Limb (tissue), 2 donors: ENCODE measurements around the gene CHFR.
"Not testable (repeated sequence)": the region's sequence is repeated elsewhere in the genome, so short reads cannot be mapped to it uniquely, and the experiment has no call there.

ENCODE experiments used
- DNase-seq, 2 donors: peaks; one replicate each; pipeline ENCODE4 v3.0.0-alpha.2; 2016; ENCODE audit errors: extremely low spot score in 2 of 2

Gene CHFR

GRCh38 chr12:132812631-132813305, 74.6 kb downstream of the CHFR start:
- DNase-seq: no peak

DNA sequence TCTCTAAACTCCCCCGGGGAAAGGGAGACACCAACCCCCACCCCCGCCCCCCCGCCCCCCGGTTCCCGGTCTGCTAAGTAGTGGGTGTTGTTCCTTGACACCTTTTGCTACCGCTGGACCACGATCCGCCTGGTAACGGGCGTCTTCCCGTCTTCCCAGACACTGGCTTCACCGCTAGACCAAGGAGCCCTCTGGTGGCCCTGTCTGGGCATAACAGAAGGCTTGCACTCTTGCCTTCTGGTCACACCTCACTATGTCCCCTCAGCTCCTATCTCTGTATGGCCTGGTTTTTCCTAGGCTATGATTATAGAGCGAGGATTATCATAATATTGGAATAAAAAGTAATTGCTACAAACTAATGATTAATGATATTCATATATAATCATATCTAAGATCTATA, 78.0 kb downstream of the CHFR start:
- not testable (repeated sequence) for DNase-seq

DNA sequence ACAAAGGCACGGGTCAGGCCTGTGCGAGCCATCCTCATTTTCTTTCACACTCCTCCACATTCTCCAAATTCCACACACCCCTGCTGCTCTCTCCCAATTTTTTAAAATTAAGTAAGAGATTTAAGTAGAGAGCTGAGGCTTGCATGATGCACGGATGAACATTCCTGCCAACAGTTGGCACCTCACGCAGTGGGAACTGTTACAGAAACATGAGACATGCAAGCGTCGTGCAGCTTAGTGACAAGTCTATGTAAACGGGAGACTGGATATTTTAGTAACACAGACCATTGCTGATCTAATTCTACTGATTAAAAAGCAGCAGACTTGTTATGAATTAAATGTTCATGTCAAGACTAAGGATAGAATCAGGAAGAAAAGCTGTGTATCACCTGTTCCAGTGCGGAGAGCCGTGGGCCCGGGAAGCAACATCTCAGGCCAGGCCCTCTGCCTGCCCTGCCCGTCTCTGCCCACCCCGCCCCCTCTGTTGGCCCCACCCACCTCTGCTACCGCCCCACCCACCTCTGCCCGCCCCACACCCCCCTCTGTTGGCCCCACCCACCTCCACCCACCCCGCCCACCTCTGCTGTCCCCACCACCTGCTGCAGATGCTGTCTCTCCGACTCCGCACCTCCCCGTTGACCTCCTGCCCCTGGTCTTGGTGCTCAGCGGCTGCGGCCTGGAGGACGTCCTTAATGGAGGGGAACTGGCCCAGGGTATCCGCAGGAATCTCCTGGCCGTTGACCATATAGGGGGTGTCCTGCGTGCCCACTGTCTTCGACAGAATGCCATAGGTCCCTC, 79.9 kb downstream of the CHFR start:
- no peak for DNase-seq

GRCh38 chr12:132806857-132807256, 80.5 kb downstream of the CHFR start:
- no peak for DNase-seq

- DNase-seq: no peak
These were observed 83.0 kb downstream of the CHFR start for GRCh38 chr12:132804426-132804861.

DNA sequence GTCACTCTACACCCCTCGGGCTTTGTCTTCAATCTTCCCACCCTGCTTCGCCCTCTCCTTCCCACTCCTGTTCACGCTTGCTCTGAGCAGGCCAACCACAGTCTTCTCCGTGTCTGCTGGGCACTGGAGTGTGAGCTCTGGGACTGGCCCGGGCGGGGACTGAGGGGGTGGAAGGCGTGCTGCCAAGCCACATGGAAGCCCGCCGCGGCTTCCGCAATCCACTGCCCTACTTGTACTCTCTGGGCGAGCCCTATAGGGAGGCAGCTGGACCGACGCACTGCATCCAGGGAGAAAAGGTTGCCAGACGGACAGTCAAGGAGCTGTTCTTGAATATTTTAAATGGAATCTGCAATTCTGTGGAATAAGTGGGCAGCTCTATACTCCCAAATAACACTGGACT, 83.5 kb downstream of the CHFR start:
- DNase-seq: no peak

DNA sequence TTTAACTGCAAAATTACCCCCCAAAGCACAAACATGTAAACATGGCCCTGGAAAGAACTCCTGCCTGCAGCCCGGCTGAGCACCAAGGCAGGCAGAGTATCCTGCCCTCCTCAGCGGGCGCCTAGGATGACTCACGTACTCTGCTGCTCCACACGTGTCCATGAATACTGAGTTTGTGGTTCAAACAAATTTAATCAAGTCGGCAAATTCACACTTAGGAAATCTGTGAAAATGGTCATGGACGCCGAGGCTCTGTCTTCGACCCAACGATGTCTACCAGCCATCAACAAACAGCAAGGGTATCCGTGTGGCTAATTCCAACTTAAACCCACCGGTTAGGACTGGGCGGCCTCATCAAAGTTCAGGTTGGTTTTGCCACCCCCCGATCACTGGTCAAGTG, 84.3 kb downstream of the CHFR start:
- no peak for DNase-seq

- DNase-seq: no peak
These were observed 85.7 kb downstream of the CHFR start for GRCh38 chr12:132801741-132802140.

GRCh38 chr12:132798836-132799235, 88.6 kb downstream of the CHFR start:
- no peak for DNase-seq

DNA sequence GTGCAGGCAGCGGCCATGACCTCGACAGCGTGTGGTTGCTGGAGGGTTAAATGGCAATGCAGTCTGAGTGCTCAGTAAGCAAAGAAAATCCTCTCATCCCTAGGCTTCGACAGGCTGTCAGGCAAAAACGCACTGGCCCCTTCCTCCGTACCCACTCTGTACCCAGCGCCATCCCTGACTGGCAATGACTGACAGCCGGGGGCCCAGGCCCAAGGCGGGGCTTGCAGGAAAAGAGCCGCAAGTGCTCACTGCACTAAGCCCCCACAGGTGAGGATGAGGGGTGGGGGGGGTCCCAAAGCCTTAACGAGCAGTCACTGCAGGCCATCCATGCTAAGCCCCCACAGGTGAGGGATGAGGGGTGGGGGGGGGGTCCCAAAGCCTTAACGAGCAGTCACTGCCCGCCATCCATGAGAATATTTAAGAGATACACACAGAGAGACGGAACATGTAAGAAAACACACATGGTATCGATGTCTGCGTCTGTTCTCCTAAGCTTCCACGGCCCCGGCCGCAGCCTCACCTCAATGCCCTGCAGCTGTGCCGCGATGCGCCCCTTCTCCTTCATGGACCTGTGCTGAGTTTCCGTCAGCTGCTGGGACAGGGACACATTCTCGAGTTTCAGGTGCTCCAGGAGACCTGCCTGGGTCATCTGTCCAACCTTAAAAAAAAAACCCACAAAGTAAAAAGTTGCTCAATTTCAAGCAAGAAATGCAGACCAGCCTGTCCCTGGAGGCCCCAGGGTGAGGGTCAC, 89.4 kb downstream of the CHFR start:
- no peak for DNase-seq

GRCh38 chr12:132795847-132796246, 91.6 kb downstream of the CHFR start:
- no peak for DNase-seq

- DNase-seq: not testable (repeated sequence)
These were observed 95.5 kb downstream of the CHFR start for GRCh38 chr12:132791940-132792339.

DNA sequence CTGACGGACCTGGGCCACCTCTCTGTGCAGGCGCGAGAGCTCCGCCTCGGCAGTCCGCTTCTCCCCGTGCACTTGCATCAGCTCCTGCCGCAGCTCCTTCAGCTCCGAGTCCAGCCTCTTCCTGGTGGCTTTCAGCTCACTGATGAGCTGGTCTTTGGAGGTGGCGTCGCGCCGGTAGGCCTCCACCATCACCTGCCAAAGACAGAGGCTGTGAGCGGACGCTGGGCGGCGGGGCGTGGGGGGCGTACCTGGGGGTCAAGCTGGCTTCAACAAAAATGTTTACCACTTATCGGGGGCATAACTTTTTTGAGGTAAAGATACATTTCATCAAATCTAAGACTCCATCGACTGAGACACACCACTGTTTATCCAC, 98.3 kb downstream of the CHFR start:
- no peak for DNase-seq

- no peak for DNase-seq
These were observed 98.9 kb downstream of the CHFR start for GRCh38 chr12:132788375-132789098.

- DNase-seq: no peak
These were observed 99.5 kb downstream of the CHFR start for GRCh38 chr12:132787877-132788276.

DNA sequence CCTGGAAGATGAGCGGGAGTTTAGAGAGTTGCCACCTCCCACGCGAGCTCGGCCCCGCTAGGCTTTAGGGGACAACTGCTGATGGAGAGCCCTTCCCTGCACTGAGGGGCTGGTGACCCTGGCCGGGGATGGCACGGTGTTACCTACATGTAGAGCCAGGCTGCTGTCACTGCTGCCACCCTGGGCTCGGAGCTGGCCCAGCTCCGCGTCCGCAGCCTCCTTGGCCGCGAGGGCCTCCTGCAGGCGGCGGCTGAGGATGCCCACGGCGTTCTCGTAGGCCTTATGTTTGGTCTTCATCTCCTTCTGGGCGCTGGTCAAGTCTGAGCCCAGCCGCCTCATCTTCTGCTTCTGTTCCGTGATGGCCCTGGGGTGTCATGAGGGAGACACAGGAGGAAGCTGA, 101.2 kb downstream of the CHFR start:
- DNase-seq: no peak

DNA sequence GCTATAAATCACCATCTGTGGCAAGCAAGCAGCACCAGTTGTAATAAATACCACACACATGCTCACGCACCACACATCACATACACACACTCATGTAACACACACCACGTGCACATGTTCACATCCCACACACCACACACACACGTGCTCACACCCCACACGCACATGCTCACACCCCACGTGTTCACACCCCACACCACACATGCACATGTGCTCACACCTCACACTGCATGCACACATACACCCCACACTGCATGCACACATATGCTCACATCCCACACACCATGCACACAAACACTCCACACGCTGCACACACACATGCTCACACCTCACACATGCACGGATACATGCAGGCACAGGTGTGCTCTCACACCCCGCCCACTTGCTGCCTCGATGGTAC, 102.8 kb downstream of the CHFR start:
- no peak for DNase-seq

GRCh38 chr12:132783917-132784531, 103.4 kb downstream of the CHFR start:
- DNase-seq: no peak
